Stimulated activated naive CD8-positive, alpha-beta T cell treated with anti-CD3 and anti-CD28 coated beads, Interleukin-15, amount 100 ng/mL, for 72 hours (primary cell): ENCODE results near the gene NBEA.

Experiments used
- ATAC-seq: fragments of 150-1000 bp; cut with Tn5 transposase; 2 replicates; pipeline ENCODE4 v1.10.0; 2021; ENCODE audit warnings: mild to moderate bottlenecking, moderate library complexity
- DNase-seq, 2 donors: peaks; one replicate each; pipeline ENCODE4 v3.0.0; 2021 to 2022
- H3K27ac Mint-ChIP-seq, 2 donors: one replicate each; pipeline ENCODE4 v1.8.0; 2022; ENCODE audit warnings: mild to moderate bottlenecking in 2 of 2, mixed read lengths in 2 of 2, moderate library complexity in 2 of 2
- H3K27me3 Mint-ChIP-seq: one replicate; pipeline ENCODE4 v1.8.0; 2022; ENCODE audit warnings: mixed read lengths
- H3K4me1 Mint-ChIP-seq: one replicate; pipeline ENCODE4 v1.8.0; 2022; ENCODE audit warnings: mild to moderate bottlenecking, mixed read lengths
- H3K4me3 Mint-ChIP-seq, 2 donors: one replicate each; pipeline ENCODE4 v1.8.0; 2022; ENCODE audit warnings: mild to moderate bottlenecking in 2 of 2, mixed read lengths in 2 of 2, moderate library complexity in 1 of 2
- H3K9me3 Mint-ChIP-seq, 2 donors: one replicate each; pipeline ENCODE4 v1.8.0; 2022; ENCODE audit warnings: mixed read lengths in 2 of 2

The NBEA gene

DNA sequence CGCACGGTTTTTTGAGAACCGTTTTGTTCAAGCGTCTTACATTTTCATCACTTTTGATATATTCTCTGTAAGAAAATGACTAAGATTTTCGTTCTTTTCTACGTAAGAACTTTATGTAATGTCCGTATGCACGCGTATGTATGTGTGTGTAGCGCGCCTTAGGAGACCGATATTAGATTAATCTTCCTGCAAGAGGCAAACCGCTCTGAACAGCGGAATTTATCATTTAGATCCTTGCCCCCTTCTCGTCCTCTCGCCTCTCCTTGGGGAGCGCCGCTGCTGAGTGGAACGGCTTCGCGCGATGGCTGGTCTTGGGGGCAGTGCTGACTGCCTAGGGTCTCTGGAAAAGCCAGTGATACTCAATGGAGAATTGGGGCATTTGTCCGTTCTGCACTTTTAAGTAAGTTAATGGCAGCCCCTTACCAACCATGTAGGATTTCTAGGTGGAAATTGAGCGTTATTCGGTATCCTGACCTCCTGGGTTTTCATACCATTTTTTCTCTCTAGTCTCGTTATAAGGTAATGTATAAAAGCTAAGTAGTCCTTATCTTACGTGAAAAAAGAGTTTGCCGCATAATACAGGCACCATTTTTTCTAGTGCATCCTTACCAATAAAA, 529.7 kb downstream of the NBEA start:
- no peak for ATAC-seq
- Mint-ChIP-seq H3K27ac (no peak overlapping the region), H3K4me1 (peaks cover 47% of the 10 kb centered on the region), H3K9me3 (peaks cover 6 to 11% of the 10 kb centered on the region in 2 donors), H3K4me3 (peak overlapping the region in 1 of 2 donors; percentile 66), H3K27me3 (peaks cover 64% of the 10 kb centered on the region)
- DNase-seq: no peak

DNA sequence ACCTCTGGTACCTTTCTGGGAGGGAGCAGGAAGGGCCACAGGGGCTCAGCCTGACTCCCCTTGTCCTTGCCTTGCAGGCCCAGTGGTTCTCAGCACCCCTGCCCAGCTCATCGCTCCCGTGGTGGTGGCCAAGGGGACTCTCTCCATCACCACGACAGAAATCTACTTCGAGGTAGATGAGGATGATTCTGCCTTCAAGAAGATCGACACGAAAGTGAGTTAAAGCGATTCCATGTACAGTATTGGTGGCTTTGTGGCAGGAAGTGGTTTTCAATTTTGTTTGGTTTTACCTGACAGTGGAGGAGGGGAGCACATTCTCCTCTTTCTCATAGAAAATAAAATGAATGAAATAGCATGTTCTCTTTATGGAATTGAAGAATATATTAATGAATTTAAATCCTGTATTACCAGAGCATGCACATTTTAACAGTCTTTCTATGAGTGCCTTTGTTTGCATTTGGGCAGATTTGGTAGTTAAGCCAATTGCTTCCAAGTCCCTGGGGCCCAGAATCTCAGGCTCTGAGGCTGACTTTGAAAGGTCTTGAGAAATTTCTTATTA, 530.3 kb downstream of the NBEA start:
- peak overlapping the region in 1 of 2 donors; percentile 15 for H3K4me3 Mint-ChIP-seq
- ATAC-seq: no peak
- H3K27ac Mint-ChIP-seq: no peak overlapping the region
- peaks cover 6 to 11% of the 10 kb centered on the region in 2 donors for H3K9me3 Mint-ChIP-seq
- no peak for DNase-seq
- peaks cover 70% of the 10 kb centered on the region for H3K27me3 Mint-ChIP-seq
- peaks cover 49% of the 10 kb centered on the region for H3K4me1 Mint-ChIP-seq

- ATAC-seq (no peak), DNase-seq (no peak)
- no peak overlapping the region for H3K4me3 Mint-ChIP-seq
- peaks cover 54% of the 10 kb centered on the region for H3K4me1 Mint-ChIP-seq
- H3K9me3 Mint-ChIP-seq: peaks cover 6 to 8% of the 10 kb centered on the region in 2 donors
- H3K27me3 Mint-ChIP-seq: peaks cover 75% of the 10 kb centered on the region
- no peak overlapping the region for H3K27ac Mint-ChIP-seq
These were observed 531.2 kb downstream of the NBEA start for GRCh38 chr13:35473206-35473775.

DNA sequence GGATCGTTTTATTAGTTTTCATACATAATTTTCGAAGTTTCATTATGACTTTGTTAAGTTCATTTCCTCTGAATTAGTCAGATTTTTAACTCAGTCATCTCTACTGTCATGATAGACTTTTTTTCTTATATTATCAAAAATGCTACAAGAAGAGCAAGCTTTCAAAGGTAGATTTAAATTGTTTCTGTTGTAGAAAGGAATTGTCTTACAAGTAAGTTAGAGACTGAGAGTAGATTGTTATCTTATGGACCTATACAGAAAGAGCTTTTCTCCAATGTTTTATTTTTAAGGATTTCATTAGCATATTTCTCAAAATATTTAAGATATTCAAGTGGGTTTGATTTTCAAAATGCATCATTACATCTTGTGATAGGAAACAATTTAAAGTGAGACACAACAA, 531.7 kb downstream of the NBEA start:
- Mint-ChIP-seq H3K9me3 (peaks cover 5 to 6% of the 10 kb centered on the region in 2 donors), H3K27ac (no peak overlapping the region), H3K4me3 (no peak overlapping the region), H3K4me1 (peaks cover 59% of the 10 kb centered on the region), H3K27me3 (peaks cover 75% of the 10 kb centered on the region)
- no peak for ATAC-seq
- no peak for DNase-seq

- DNase-seq (no peak), ATAC-seq (no peak)
- Mint-ChIP-seq H3K27ac (no peak overlapping the region), H3K9me3 (peaks cover 5 to 6% of the 10 kb centered on the region in 2 donors), H3K27me3 (peaks cover 81% of the 10 kb centered on the region), H3K4me1 (peaks cover 61% of the 10 kb centered on the region), H3K4me3 (peak overlapping the region; percentile 79 to 89)
These were observed 532.6 kb downstream of the NBEA start for GRCh38 chr13:35474496-35475211.

GRCh38 chr13:35475212-35475959, 533.3 kb downstream of the NBEA start:
- peak; percentile 74 for ATAC-seq
- Mint-ChIP-seq H3K27me3 (peaks cover 74% of the 10 kb centered on the region), H3K4me1 (peaks cover 57% of the 10 kb centered on the region), H3K27ac (peak overlapping the region in 1 of 2 donors; percentile 89), H3K4me3 (peak overlapping the region; percentile 79 to 89), H3K9me3 (peaks cover 0 to 5% of the 10 kb centered on the region in 2 donors)
- DNase-seq: peak; percentile 24 to 33

DNA sequence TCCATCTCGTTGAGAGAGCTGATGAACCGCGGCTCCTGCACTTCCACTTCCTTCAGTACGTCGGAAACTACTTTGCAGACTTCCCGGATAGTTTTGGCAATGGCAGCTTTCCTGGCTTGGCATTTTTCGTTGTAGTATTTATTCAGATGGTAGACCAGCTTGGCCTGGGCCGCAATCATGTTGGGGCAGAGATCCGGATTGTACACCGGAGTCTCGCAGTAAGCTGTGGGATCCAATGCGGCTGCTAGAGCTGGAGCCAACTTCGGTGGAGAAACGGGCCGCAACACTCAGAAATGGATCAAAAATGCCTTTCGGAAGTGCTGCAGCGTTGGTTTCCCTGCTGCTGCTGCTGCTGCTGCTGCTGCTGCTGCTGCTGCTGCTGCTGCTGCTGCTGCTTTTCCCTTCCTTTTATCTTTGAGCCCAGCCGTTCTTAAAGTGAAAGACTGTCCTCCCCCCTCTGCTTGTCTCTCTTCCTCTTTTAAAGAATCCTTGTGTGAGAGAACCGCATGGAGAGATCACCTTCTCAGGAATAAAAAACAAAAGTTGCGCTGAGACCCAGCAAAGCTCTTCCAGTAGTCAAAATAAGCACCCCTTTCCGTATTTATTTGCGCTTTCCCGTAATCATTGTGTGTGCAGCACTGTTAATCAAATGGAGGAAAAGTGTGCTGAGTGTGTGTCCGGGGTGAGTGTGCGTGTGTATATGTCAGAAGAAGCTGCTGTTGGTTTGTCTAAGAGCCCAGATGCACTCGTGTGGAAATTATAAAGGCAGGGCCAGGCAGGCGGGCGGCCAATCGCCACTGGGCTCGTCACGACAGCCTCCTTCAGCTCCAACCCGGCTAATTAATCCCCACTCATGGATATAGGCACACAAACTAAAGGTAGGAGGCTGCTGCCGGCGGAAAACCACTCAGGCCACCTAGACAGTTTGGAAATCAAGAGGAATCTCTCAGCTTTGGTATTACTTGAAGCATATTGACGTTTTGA, 534.2 kb downstream of the NBEA start, which contains the start of gene MAB21L1:
MAB21L1 (minus strand) TSS at position 730 of the 984 bp plus-strand sequence; CDS start at position 179, 551 bp downstream.
- Mint-ChIP-seq H3K4me1 (peaks cover 48% of the 10 kb centered on the region), H3K9me3 (peaks cover 0 to 5% of the 10 kb centered on the region in 2 donors), H3K27ac (peak within 1 kb of the TSS; percentile 76 to 89), H3K4me3 (peak within 1 kb of the TSS; percentile 79 to 89), H3K27me3 (peaks cover 65% of the 10 kb centered on the region)
- ATAC-seq (no peak), DNase-seq (peak in 1 of 2 donors; percentile 12)

DNA sequence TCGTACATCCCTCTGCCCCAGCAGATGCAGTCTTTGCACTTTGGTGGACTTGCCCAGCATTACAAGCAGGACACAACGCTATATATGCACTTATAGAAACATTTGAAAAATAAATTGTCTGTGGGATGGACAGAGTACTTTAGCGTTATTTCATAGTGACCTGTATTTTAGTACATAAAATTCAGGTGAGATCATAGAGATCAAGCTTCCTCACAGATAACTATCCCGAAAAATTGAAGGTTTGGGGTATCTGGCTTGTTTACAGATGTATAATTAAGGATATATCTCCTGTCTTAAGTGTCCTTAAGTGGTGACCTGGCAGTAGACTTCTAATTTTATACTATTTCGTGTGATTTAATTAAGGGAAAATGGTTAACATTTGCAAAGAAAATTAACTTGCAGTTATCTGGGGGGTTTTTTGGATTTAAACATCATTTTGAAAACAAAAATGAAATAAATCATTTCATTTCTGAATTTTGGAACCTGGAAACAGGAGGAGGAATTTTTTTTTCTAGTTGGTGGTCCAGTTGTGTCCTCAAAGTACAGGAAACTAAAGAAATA, 535.4 kb downstream of the NBEA start:
- Mint-ChIP-seq H3K27me3 (peaks cover 54% of the 10 kb centered on the region), H3K27ac (no peak overlapping the region), H3K9me3 (peaks cover 0 to 5% of the 10 kb centered on the region in 2 donors), H3K4me1 (peaks cover 40% of the 10 kb centered on the region), H3K4me3 (peak overlapping the region; percentile 79 to 89)
- no peak for ATAC-seq
- no peak for DNase-seq

DNA sequence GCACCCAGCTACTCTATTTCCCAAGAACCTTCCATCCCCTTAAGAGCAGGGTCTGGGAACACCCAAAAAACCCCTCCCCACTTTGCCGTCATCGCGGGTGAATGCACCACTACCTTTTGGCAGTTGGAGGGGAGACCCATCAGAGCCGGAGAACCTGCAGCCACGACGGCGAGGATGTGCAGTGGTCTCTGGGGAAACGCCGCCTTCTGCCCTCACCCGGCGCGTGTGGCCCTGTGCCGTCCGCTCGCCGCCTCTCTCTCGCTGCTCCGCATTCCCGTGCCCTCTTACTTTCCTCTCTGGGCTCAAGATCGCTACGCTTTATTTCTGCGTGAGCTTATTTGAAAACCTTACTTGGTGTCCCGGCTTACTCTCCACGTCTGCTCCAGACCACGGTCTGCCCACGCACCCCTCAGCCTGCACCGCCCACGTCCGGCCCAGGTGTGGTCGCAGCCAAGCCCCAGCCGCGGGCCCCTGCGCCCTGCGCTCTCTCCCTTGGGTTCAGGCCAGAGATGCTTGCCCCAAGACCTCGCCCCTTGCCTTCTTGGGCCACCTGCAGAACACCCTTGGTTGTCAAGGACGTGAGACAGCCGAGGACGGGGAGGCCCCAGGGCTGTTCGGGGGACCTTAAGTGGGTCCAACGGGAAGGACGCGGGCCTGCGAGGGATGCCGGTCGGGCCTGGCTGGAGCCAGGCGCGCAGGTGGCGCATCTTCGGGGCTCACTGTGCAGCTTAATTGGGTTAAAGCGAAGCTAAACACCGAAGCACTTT, 536.4 kb downstream of the NBEA start:
- Mint-ChIP-seq H3K27ac (no peak overlapping the region), H3K27me3 (peaks cover 54% of the 10 kb centered on the region), H3K4me1 (peaks cover 40% of the 10 kb centered on the region), H3K4me3 (peak overlapping the region; percentile 67 to 74), H3K9me3 (peaks cover 0 to 5% of the 10 kb centered on the region in 2 donors)
- ATAC-seq (peak; percentile 37), DNase-seq (no peak)

DNA sequence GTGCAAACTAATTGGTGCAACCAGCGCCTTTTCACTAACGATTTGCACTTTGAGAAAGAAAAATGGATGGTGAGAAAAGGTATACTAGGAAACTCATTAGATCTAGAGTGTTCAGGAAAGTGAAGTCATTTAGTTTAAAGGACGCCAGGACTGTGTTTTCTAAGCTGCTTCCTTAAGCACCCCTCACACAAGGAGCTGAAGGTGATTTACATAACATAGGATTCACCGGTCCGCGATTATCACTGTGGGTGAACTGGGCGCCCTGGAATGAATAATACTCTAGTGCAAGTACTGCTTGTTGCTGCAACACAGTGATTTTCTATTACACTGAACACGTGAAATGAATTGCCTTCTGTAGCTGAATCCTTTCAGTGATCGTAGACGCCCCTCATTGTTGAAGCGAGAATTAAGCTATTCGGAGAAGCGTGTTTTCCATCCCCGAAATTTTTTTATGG, 537.0 kb downstream of the NBEA start:
- Mint-ChIP-seq H3K4me3 (peak overlapping the region; percentile 67 to 74), H3K27ac (no peak overlapping the region), H3K27me3 (peaks cover 54% of the 10 kb centered on the region), H3K9me3 (peaks cover 0 to 5% of the 10 kb centered on the region in 2 donors), H3K4me1 (peaks cover 40% of the 10 kb centered on the region)
- DNase-seq (no peak), ATAC-seq (no peak)

DNA sequence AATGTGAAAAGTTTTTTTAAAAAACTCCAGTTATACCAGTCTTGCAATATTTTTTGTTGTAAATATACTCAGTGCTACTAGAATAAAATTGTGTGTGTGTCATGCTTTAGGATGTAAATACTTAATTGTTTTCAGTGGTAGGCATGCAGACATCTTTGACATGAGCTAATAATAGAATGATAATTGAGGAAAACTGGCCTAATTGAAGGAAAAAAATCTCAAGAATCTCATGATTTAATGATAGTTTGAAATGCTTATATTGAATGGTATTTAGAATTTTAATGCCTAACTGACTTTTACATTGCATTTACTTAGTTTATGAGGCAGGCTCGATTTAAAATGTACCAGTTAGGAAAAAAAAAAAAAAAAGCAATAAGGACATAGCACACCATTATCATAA, 537.6 kb downstream of the NBEA start:
- no peak for DNase-seq
- H3K27me3 Mint-ChIP-seq: peaks cover 49% of the 10 kb centered on the region
- no peak overlapping the region for H3K27ac Mint-ChIP-seq
- no peak for ATAC-seq
- peaks cover 36% of the 10 kb centered on the region for H3K4me1 Mint-ChIP-seq
- H3K9me3 Mint-ChIP-seq: peaks cover 0 to 1% of the 10 kb centered on the region in 2 donors
- no peak overlapping the region for H3K4me3 Mint-ChIP-seq

GRCh38 chr13:35480346-35480745, 538.3 kb downstream of the NBEA start:
- DNase-seq (no peak), ATAC-seq (no peak)
- H3K27ac Mint-ChIP-seq: no peak overlapping the region
- peaks cover 42% of the 10 kb centered on the region for H3K27me3 Mint-ChIP-seq
- no peak overlapping the region for H3K4me3 Mint-ChIP-seq
- peaks cover 29% of the 10 kb centered on the region for H3K4me1 Mint-ChIP-seq
- no peaks in the 10 kb centered on the region for H3K9me3 Mint-ChIP-seq

DNA sequence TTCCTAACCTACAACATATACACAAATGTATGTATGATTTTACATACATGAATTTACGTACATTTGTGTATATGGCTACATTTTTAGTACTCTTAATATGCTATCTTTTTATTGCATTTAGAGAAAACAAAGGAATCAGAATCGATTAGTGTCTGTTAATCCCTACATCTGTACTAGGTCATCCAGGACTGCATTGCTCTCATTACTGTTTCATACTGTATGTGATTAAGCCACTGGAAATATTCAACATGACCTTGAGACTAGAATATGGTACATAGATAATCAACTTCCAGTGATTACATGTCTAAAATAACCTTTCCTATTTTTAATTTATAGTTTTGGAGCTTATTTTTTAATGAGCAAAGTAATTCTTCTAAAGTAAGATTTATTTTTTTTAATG, 539.7 kb downstream of the NBEA start:
- Mint-ChIP-seq H3K4me1 (peaks cover 15% of the 10 kb centered on the region), H3K9me3 (no peaks in the 10 kb centered on the region), H3K27ac (no peak overlapping the region), H3K27me3 (peaks cover 28% of the 10 kb centered on the region), H3K4me3 (no peak overlapping the region)
- DNase-seq: no peak
- ATAC-seq: no peak
